ENCODE results near the gene SLC38A10.

Gene SLC38A10

GRCh38 chr17:81273698-81274470, 21.2 kb downstream of the SLC38A10 start:
- DNase-seq = no peak

GRCh38 chr17:81272616-81273015, 22.5 kb downstream of the SLC38A10 start:
- DNase-seq = no peak

- DNase-seq = no peak
These were observed 23.9 kb downstream of the SLC38A10 start for GRCh38 chr17:81271226-81271625.

GRCh38 chr17:81270279-81270678, 24.8 kb downstream of the SLC38A10 start:
- DNase-seq = no peak

- DNase-seq = no peak
These were observed 27.6 kb downstream of the SLC38A10 start for GRCh38 chr17:81267390-81268067.

GRCh38 chr17:81265576-81265975, 29.5 kb downstream of the SLC38A10 start:
- no peak for DNase-seq

GRCh38 chr17:81264640-81265039, 30.5 kb downstream of the SLC38A10 start:
- DNase-seq = no peak

GRCh38 chr17:81263371-81264181, 31.5 kb downstream of the SLC38A10 start:
- no peak for DNase-seq

- no peak for DNase-seq
These were observed 33.3 kb downstream of the SLC38A10 start for GRCh38 chr17:81261582-81262336.

- no peak for DNase-seq
These were observed 34.0 kb downstream of the SLC38A10 start for GRCh38 chr17:81261096-81261495.

GRCh38 chr17:81260641-81261040, 34.5 kb downstream of the SLC38A10 start:
- DNase-seq = no peak

GRCh38 chr17:81260171-81260570, 34.9 kb downstream of the SLC38A10 start:
- DNase-seq = no peak

GRCh38 chr17:81259058-81259605, 36.0 kb downstream of the SLC38A10 start:
- no peak for DNase-seq

GRCh38 chr17:81258292-81258691, 36.8 kb downstream of the SLC38A10 start:
- no peak for DNase-seq

- no peak for DNase-seq
These were observed 37.6 kb downstream of the SLC38A10 start for GRCh38 chr17:81257533-81257932.

- peak; percentile 12 for DNase-seq
These were observed 38.5 kb downstream of the SLC38A10 start for GRCh38 chr17:81256616-81257015.

- peak; percentile 67 for DNase-seq
These were observed 40.0 kb downstream of the SLC38A10 start for GRCh38 chr17:81254955-81255717.

GRCh38 chr17:81253358-81254131, 41.6 kb downstream of the SLC38A10 start:
- DNase-seq = peak; percentile 37

GRCh38 chr17:81252987-81253329, 42.1 kb downstream of the SLC38A10 start:
- no peak for DNase-seq

- no peak for DNase-seq
These were observed 42.7 kb downstream of the SLC38A10 start for GRCh38 chr17:81252326-81252986.
